ENCODE results near the gene NCR2.
A peak's percentile ranks its signal among the peaks of the same experiment; 100 is the strongest.

- TF ChIP-seq CTCF (IDR thresholded peaks at IDR 0.05; ENCODE audit: poor library complexity) (peak; percentile 70), EZH2phosphoT487 (IDR thresholded peaks at IDR 0.05; ENCODE audit: low read depth, severe bottlenecking, unreplicated experiment) (no peak)
Measured at GRCh38 chr6:41306187-41306854, 29.1 kb upstream of the NCR2 start.

Measured in hepatocyte (in vitro differentiated cells).